HG03378 (cell line): ENCODE data around the gene HSF2BP.
"Not testable (repeated sequence)": the region's sequence is repeated elsewhere in the genome, so short reads cannot be mapped to it uniquely, and the experiment has no call there.

Experiments
- ATAC-seq: cut with Tn5 transposase; IDR thresholded peaks from one replicate; pipeline ENCODE4 v1.9.1; 2021; ENCODE audit warnings: mild to moderate bottlenecking, moderate library complexity; ENCODE audit not compliant: unreplicated experiment

The HSF2BP gene

DNA sequence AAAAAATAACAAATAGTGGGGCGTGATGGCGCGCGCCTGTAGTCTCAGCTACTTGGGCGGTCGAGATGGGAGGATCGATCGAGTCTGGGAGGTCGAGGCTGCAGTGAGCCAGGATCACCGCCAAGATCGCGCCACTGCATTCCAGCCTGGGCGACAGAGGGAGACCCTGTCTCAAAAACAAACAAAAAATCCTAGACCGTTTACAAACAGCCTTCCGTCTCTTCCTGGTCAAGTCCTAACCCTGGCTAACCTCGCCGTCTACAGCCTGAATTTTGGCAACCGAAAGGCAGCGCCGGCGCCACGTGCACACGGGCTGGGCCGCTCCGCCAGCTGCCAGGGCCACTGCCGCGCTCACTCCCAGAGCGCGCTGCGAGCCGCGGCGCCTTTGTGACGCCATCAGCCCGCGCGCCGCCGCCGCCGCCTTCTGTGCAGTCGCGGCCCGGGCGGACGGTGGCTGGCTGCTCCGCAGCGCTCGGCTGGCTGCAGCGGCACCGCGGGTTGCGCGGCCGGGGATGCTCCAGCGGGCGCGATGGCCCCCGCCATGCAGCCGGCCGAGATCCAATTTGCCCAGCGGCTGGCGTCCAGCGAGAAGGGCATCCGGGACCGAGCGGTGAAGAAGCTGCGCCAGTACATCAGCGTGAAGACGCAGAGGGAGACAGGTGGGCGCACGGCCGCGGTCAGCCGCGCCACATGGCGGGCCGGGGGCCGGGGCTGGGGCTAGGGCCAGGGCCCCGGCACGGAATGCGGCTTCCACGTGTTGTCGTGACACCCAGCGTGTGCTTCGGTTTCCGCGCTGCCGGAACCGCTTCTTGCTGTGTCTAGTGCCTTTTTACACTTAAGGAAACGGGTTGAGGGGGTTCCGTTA lies at the start of gene HSF2BP, which contains the start of gene RRP1B:
Gene HSF2BP, minus strand, starts transcription at position 353 of the 865 bp plus-strand sequence. CDS start 1,392 bp downstream, outside the sequence.
Gene RRP1B, plus strand, starts transcription at position 425 of the 865 bp plus-strand sequence. Its CDS starts 105 bp downstream, at position 530.
- ATAC-seq: peak; percentile 46

DNA sequence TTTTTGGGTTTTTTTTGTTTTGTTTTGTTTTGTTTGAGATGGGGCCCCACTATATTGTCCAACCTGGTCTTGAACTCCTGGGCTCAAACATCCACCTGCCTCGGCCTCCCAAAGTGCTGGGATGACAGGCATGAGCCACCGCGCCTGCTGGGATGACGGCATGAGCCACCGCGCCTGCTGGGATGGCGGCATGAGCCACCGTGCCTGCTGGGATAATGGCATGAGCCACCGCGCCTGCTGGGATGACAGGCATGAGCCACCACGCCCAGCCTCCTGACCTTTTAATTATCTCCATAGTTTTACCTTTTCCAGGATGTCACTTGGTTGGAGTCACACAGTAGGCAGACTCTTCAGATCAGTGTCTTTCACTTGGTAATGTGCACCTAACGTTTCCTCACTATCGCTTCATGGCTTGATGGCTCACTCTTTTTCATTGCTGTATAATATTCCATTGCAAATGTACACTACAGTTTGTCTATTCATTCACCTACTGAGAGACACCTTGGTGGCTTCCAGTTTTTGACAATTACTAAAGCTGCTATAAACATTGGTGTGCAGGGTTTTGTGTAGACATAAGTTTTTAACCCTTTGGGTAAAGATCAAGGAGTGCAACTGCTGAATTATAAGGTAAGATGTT lies 49.6 kb upstream of the HSF2BP start:
- no peak for ATAC-seq

DNA sequence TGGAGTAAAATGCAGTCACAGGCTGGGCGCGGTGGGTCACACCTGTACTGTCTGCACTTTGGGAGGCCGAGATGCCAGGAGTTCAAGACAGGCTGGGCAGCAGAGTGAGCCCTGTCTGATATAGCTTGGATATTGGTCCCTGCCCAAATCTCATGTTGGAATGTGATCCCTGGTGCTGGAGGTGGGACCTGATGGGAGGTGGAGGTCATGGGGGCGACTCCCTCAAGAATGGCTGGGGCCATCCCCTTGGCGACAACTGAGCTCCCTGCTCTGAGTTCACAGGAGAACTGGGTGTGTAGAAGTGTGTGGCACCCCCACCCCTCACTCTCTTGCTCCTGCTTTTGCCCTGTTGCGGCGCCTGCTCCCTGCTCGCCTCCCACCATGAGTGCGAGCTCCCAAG lies 48.2 kb upstream of the HSF2BP start:
- ATAC-seq: no peak

DNA sequence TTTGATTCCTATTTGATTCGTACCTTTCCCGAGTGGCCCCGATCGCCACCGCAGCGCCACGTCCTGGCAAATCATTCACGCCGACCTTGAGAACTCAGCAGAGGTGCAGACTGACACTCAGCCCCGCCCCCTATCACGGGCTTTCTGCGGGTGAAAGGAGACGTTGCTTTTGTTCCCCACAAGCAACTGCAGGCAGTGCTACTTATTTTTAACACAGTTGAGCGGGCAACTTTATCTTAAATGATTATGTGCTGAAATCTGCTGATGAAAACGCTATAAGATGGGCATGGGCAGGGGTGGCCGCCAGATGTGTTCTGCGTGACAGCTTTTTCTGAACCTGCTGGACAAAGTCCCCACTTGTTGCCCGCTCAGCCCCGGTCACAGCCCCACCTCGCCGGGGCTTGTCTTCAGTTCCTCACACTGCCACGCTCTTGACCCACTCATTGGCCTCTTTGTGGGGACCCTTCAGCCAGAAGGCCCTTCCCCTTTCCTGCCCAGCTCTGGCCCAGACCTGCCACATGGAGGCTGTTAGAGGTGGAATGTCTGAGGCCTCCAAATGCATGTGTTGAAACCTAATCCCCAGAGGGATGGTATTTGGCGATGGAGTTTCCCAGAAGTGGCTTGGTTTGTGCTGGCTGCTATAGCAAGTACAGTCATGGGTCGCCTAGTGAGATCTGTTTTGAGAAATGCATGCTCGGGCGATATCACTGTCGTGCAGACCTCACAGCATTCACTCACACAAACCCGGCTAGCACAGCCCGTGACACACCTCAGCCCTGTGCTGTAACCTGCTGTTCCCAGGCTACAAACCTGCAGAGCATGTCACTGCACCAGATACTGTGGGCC lies 44.0 kb upstream of the HSF2BP start:
- ATAC-seq: no peak

DNA sequence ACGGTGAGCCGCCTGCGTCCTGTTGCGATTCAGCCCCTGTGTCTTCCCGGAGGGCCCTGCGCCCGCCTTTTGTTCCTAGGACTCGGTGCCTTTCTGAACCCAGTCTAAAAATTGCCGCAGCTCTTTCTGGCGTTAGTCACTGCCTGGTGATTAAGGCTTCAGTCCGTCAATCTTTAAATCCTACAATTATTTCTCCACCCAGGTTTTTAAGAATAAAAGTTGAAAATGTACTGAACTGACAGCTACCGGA lies 43.4 kb upstream of the HSF2BP start:
- ATAC-seq: no peak

DNA sequence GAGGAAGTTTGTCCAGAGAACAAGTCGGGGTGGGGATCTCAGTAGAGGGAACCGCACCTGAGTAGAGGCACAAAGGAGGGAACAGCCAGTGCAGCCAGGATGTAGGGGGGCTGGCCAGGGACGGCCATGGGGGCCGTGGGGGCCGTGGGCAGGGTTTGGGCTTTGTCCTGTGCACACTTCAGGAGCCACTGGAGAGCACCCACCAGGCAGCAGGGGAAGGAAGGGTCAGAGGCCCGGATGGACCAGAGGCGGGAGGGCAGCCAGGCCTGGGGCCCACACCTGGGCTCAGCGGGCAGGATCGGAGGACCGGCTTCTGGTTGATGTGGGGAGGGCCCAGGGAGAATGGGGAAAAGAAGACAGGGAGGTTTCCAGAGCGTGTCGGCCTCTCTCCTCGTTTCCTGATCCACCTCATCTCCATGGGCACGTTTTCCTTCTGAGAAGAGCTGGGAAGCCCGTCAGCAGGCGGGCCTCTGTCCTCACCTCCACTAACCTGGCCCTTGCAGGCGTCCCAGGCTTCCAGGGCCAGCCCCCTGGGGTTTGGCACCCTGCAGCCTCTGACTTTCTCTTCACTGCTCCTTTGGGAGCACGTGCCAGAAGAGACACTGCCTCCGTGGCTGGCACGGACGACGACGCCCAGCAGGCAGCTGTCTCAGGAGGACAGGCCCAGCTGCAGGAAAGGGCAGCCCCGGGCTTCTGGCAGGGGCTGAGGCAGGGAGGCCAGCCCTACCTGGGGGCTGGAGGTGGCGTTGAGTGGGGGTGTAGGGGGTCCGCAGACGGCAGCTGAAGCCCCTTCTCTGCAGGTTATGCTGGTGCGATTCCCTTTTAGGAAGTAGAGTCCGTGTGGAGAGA lies 42.9 kb upstream of the HSF2BP start:
- no peak for ATAC-seq

DNA sequence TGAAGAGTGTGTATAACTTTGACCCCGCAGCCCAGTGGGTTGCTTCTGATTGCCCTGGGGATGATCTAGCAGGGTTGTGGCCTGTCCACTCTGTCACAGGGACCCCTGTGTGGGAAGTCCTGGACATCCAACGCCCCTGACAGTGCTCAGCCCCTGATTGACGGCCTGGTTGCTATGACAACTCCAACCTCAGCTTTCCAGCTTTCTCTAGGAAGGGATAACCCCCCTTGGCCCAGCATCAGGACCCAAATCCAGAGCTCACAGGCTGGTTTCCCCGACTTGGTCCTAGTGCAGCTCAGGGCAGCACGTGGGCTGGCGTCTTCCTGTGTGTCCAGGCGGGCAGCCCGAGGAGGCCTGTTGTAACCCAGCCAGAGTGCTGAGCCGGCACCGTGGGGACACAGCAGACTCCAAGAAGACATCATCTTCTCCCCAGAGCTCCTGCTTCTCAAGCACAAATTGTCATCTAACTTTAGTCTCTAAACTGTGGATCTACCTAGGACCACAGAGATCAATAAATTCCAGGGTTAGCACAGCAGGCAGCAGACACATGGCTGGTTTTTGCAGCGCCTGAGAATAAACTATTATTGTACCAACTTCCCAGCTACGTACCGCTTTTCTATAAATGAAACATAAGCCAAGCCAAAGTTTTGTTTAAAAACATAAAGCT lies 40.8 kb upstream of the HSF2BP start:
- ATAC-seq: no peak

DNA sequence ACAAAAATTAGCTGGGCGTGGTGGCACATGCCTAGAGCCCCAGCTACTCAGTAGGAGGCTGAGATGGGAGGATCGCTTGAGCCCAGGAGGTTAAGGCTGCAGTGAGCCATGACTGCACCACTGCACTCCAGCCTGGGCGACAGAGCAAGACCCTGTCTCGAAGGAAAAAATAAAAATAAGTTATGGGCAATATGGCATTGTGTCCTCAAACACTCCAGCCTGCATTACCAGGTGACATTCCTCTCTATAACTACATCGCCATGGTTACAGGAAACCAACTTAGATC lies 40.1 kb upstream of the HSF2BP start:
- not testable (repeated sequence) for ATAC-seq

DNA sequence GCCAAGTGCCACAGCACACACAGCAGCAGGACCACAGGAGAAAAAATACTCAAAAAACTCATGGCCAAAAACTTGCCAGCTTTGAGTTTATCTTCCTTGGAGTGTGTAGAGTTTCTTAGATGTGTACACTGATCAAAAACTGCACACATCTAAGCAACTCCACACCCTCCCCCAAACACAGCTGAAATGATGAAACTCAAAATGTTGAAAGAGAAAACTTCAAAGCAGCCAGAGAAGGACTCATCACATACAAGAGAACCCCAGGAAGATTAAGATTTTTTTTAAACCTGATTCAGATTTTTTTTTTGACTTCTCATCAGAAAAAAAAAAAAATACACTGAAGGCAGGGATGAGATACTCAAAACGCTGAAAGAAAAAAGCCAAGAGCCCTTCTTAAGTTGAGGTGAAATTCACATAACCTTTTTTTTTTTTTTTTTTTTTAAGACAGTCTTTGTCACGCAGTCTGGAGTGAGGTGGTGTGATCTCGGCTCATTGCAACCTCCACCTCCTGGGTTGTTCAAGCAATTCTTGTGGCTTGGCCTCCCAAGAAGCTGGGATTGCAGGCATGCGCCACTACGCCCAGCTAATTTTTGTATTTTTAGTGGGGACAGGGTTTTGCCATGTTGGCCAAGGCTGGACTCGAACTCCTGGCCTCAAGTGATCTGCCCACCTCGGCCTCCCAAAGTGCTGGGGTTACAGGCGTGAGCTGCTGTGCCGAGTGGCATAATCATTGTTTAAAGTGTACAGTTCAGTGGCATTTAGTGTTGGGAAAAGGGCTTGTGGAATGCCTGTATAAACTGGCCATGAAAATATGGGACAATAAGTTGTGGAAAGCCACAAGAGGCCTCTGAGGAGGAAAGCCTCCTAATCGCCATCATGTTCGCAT lies 38.7 kb upstream of the HSF2BP start:
- no peak for ATAC-seq

DNA sequence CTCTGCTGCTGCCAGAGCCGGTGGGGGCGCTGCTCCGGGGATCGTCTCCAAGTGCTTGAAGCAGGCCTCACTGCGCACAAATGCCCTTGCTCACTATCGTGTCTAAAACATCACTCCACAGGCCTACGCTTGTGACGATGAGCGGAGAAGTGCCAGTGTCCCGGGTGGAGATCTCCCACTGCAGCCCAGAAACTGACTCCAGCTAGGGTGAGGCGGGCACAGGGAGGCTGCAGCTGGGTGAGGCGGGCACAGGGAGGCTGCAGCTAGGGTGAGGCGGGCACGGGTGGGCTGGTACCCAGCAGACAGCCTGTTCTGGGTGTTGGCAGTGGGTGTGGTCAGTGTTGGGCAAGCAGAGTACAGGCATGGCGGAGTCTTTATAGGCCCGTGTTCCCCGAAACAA lies 36.9 kb upstream of the HSF2BP start:
- no peak for ATAC-seq

DNA sequence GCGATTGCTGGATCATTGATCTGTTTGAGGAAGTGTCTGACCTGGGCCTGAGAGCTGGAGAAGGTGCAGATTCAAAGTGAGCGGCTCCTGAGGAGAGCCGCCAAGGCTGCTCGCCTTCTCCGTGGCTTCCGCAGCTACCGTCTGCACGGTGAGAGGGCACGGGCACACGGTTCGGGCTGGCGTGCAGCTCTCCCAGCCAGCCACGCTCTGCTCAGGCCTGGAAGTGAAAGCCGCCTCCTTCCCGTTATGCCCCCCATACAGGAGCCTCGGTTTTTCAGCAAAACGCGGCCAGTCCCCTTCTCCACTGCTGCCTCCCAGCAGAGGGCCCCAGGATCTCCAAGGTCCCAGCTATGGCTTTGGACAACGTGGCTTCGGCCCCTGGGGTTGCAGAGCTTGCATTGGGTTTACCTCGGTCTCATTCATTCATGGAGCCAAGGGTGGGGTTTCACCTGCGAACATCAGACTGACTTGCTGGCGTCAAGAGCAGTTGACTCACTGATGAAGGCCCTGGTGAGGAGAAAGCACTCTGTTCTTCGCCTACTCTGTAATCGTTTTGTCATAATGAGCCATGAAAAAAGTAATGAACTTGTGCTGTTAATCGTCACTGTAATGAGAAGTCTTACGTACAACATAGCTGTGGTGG lies 35.3 kb upstream of the HSF2BP start:
- ATAC-seq: no peak

DNA sequence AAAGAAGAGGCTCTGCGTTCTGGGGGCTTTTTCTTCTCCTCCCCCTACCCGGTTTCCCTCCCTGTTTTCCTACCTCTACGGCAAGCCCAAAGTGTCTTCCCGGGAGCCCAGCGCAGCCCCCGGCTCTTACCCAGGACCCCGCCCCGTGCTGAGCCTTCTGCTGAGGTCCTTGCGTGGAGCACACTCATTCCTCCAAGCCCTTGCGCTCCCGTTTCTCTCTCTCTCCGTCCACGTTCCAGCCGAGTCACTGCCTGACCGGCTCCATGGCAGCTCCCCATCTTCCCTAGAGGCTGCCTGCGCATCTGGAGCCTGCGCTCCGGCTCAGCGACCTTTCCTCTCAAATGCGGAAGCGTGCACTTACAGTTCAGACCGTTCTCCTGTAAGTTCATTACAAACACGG lies 34.7 kb upstream of the HSF2BP start:
- ATAC-seq: no peak

DNA sequence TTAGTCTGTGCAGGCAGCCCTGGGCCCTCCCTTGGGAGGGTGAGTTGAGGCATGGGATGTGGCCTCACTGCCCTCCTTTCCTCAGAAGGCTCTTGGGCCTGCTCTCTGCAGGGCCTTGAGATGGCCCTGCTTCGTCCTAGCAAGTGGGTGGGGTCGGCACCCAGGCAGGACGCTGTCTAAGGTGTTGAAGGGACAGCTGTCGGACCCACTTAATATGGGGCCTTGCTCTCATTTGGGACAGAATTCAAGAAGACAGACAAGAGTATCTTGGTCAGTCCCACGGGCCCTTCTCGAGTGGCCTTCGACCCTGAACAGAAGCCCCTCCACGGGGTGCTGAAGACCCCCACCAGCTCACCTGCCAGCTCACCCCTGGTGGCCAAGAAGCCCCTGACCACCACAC lies 33.7 kb upstream of the HSF2BP start:
- no peak for ATAC-seq

DNA sequence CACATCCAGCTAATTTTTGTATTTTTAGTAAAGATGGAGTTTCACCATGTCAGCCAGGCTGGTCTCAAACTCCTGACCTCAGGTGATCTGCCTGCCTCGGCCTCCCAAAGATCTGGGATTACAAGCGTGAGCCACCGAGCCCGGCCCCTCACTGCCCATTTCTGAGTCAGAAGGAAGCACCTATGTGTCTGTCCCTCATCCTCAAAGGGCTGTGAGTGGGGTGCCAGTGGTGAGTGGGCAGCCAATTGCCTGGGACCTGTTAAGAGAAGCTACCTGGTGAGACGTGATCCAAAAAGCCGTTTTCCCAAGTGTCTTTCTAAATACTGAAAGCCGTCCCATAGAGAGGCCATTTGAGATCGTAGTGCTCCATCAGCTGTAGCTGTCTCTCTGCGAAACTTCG lies 32.5 kb upstream of the HSF2BP start:
- no peak for ATAC-seq

DNA sequence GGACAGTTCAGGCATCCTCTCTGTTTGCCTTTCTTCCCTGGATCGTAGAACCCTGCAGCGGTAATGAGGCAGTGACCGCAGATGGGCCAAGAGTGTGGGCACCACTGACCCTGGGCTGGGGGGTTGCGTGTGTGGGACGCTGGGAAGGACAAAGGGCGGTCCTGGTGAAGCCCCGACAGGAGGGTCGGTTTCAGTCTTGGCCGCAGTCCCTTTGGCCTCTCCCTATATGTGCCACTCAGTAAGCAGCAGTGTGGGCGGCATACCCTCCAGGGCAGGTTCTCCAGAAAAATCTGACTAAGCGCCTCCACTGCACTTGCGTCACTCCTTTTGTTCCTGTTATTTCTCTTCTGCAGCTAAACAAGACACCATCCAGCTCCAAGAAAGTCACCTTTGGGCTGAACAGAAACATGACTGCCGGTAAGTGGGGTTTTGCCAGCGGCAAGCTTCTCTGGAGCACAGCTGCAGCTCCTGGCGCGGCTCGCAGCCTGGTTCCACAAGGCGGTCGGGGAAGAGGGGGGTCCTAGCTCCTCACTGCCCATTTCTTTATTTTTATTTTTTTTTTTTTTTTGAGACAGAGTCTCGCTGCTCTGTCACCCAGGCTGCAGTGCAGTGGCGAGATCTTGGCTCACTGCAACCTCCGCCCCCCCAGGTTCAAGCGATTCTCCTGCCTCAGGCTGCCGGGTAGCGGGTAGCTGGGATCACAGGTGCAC lies 32.0 kb upstream of the HSF2BP start:
- no peak for ATAC-seq

DNA sequence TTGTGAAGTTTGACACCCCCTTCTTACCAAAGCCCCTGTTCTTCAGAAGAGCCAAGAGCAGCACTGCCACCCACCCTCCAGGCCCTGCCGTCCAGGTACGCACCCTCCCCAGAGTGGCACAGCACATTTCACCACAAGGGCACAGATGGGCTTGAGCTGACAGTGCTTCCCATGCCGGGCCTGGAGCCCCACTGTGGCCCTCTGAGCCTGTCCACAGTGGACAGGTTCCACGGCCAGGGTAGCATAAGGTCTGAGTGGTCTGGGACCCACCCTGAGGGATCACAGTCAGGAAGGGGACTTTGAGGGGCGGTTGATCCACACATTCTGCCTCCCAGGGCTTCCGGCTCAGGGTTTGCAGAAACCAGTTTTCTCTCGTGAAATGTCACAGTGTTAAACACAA lies 31.1 kb upstream of the HSF2BP start:
- ATAC-seq: no peak

DNA sequence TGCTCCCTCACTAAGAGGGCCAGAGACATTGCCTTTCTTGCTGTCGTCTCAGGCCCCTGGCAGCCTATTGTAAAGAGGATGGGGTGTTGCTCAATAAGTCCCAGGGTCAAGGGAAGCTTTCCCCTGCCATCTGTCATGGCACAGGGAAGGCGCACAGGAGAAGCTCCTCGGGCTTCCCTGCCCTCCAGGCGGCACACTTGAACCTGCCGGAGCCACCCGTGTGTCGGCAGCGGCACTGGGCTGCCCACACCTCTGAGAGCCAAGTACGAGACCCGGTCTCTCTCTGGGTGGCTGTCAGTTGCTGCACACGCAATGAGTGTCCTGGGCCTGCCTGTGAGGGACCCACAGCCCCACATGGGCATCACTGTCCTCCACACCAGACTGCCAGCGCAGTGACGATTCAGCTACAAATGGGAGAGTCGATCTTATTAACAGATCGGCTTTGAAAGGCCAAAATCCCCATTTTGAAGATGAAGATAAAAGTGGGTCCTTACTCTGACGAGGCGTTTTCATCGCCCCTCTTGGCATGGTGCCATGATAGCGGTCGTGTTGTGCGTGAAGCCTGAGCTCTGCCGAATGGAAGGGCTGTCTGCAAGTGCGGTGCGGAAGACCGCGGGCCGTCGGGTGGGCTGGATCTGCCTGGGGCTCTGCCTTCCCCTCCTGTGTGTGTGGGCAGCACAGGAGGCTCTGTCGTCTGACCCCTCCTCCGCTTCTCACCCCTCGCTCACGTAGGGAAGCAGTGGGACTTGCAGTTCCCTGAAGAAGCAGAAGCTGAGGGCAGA lies 30.5 kb upstream of the HSF2BP start:
- no peak for ATAC-seq

DNA sequence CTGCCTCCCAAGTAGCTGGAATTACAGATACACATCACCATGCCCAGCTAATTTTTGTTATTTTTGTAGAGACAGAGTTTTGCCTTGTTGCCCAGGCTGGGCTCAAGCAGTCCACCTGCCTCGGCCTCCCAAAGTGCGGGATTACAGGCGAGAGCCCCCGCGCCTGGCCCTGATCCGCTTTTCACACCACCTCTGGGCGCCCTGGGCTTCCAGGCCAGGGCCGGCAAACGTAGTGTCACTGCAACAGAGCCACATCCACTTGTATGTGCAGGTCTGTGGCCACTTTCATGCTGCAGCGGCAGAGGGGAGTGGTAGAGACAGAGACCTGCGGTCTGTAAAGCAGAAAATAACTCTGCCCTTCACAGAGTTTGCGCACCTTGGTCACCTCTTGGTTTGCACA lies 29.6 kb upstream of the HSF2BP start:
- ATAC-seq: no peak
